MM.1S (cell line): ENCODE measurements around the gene SAP30BP.

Experiments
- DNase-seq: peaks from one replicate; pipeline ENCODE4 v3.0.0-alpha.2; 2015
- H2AFZ ChIP-seq: fragments of 300-600 bp; sonication (generic); 2 replicates; pipeline ENCODE4 v1.6.0; 2016; ENCODE audit warnings: antibody characterized with exemption, low read length
- H3F3A ChIP-seq: fragments of 300-600 bp; sonication (generic); 2 replicates; pipeline ENCODE4 v1.6.1; 2016; ENCODE audit warnings: mild to moderate bottlenecking, antibody characterized with exemption, low read length, moderate library complexity, mixed read lengths; ENCODE audit not compliant: insufficient read depth
- H3K27ac ChIP-seq: fragments of 300-600 bp; sonication (generic); 2 replicates; pipeline ENCODE4 v1.5.1; 2016; ENCODE audit warnings: mild to moderate bottlenecking, low read length
- H3K27me3 ChIP-seq: fragments of 300-600 bp; sonication (generic); replicated peaks from 2 replicates; pipeline ENCODE4 v1.6.0; 2016; ENCODE audit warnings: low read length; ENCODE audit not compliant: insufficient read depth
- H3K36me3 ChIP-seq: fragments of 300-600 bp; sonication (generic); replicated peaks from 2 replicates; pipeline ENCODE4 v1.6.1; 2016; ENCODE audit warnings: mild to moderate bottlenecking, low read length, mixed read lengths; ENCODE audit not compliant: insufficient read depth
- H3K4me1 ChIP-seq: fragments of 300-600 bp; sonication (generic); 2 replicates; pipeline ENCODE4 v1.6.1; 2016; ENCODE audit warnings: low read length, mixed read lengths
- H3K4me2 ChIP-seq: fragments of 300-600 bp; sonication (generic); 2 replicates; pipeline ENCODE4 v1.6.0; 2016; ENCODE audit warnings: low read depth, low read length
- H3K4me3 ChIP-seq: fragments of 300-600 bp; sonication (generic); 2 replicates; pipeline ENCODE4 v1.5.1; 2016; ENCODE audit warnings: low read length, mixed read lengths
- H3K79me2 ChIP-seq: fragments of 300-600 bp; sonication (generic); 2 replicates; pipeline ENCODE4 v1.6.1; 2016; ENCODE audit warnings: mixed run types, low read length, mixed read lengths
- H3K9ac ChIP-seq: fragments of 300-600 bp; sonication (generic); 2 replicates; pipeline ENCODE4 v1.6.1; 2016; ENCODE audit warnings: low read length, mixed read lengths
- H3K9me2 ChIP-seq: fragments of 300-600 bp; sonication (generic); replicated peaks from 2 replicates; pipeline ENCODE4 v1.6.1; 2016; ENCODE audit warnings: mild to moderate bottlenecking, low read length, mixed read lengths; ENCODE audit not compliant: insufficient read depth
- H3K9me3 ChIP-seq: fragments of 300-600 bp; sonication (generic); replicated peaks from 2 replicates; pipeline ENCODE4 v1.6.1; 2016; ENCODE audit warnings: mild to moderate bottlenecking, low read length, mixed read lengths; ENCODE audit not compliant: insufficient read depth
- H4K20me1 ChIP-seq: fragments of 300-600 bp; sonication (generic); 2 replicates; pipeline ENCODE4 v1.6.1; 2016; ENCODE audit warnings: mild to moderate bottlenecking, low read length, moderate library complexity, mixed read lengths; ENCODE audit not compliant: insufficient read depth
- CTCF ChIP-seq: fragments of 300-600 bp; sonication (generic); IDR thresholded peaks from 2 replicates; pipeline ENCODE4 v1.5.1; 2016; ENCODE audit warnings: antibody characterized with exemption, low read length, mixed read lengths
- EZH2 ChIP-seq: fragments of 300-600 bp; sonication (generic); optimal IDR thresholded peaks from 2 replicates; pipeline ENCODE3; 2017; ENCODE audit warnings: low read depth, mild to moderate bottlenecking, antibody characterized with exemption, low read length, mixed read lengths
- EZH2phosphoT487 ChIP-seq: fragments of 300-600 bp; sonication (generic); IDR thresholded peaks from 2 replicates; pipeline ENCODE4 v1.6.1; 2018; ENCODE audit warnings: antibody characterized with exemption, low read length

SAP30BP gene

GRCh38 chr17:75628425-75628824 is 38.7 kb upstream of the SAP30BP start:
- Histone ChIP-seq H3K27ac (no peak overlapping the region), H3K4me1 (peaks cover 4% of the 10 kb centered on the region), H3K4me3 (no peak overlapping the region), H3F3A (no peaks in the 10 kb centered on the region), H3K9ac (no peak overlapping the region), H3K27me3 (no peaks in the 10 kb centered on the region), H3K79me2 (no peaks in the 10 kb centered on the region), H4K20me1 (no peaks in the 10 kb centered on the region), H3K36me3 (no peaks in the 10 kb centered on the region), H3K9me3 (no peaks in the 10 kb centered on the region), H3K9me2 (no peaks in the 10 kb centered on the region), H2AFZ (no peak overlapping the region), H3K4me2 (no peak overlapping the region)
- no peak for DNase-seq
- no peak for TF ChIP-seq EZH2phosphoT487
- TF ChIP-seq CTCF = no peak
- TF ChIP-seq EZH2 = no peak

GRCh38 chr17:75629157-75629556 is 38.0 kb upstream of the SAP30BP start:
- no peaks in the 10 kb centered on the region for H3K36me3 ChIP-seq
- no peaks in the 10 kb centered on the region for H3F3A ChIP-seq
- no peak for DNase-seq

GRCh38 chr17:75630071-75630917 is 36.8 kb upstream of the SAP30BP start:
- no peaks in the 10 kb centered on the region for H3K9me2 ChIP-seq
- H3K27me3 ChIP-seq = no peaks in the 10 kb centered on the region
- no peak for DNase-seq
- peaks cover 13% of the 10 kb centered on the region for H3K4me1 ChIP-seq
- no peak overlapping the region for H3K4me3 ChIP-seq
- no peaks in the 10 kb centered on the region for H4K20me1 ChIP-seq
- no peak overlapping the region for H3K9ac ChIP-seq
- H3F3A ChIP-seq = no peaks in the 10 kb centered on the region
- H3K36me3 ChIP-seq = no peaks in the 10 kb centered on the region
- H3K9me3 ChIP-seq = no peaks in the 10 kb centered on the region
- H2AFZ ChIP-seq = no peak overlapping the region
- H3K4me2 ChIP-seq = no peak overlapping the region
- no peak overlapping the region for H3K27ac ChIP-seq
- TF ChIP-seq EZH2phosphoT487 (no peak), CTCF (no peak), EZH2 (no peak)
- H3K79me2 ChIP-seq = no peaks in the 10 kb centered on the region

More at GRCh38 chr17:75629157-75629556, 38.0 kb upstream of the SAP30BP start:
- no peak overlapping the region for H3K27ac ChIP-seq
- TF ChIP-seq EZH2phosphoT487 (no peak), EZH2 (no peak), CTCF (no peak)
- no peaks in the 10 kb centered on the region for H3K9me2 ChIP-seq
- no peaks in the 10 kb centered on the region for H3K79me2 ChIP-seq
- H3K9me3 ChIP-seq = no peaks in the 10 kb centered on the region
- H3K4me2 ChIP-seq = no peak overlapping the region
- no peaks in the 10 kb centered on the region for H4K20me1 ChIP-seq
- no peak overlapping the region for H3K4me3 ChIP-seq
- peaks cover 12% of the 10 kb centered on the region for H3K4me1 ChIP-seq
- H3K27me3 ChIP-seq = no peaks in the 10 kb centered on the region
- H3K9ac ChIP-seq = no peak overlapping the region
- H2AFZ ChIP-seq = no peak overlapping the region
